Memory B cell (primary cell): ENCODE measurements around the gene ZBTB48.

Source experiments
- ATAC-seq: fragments of 150-1000 bp; cut with Tn5 transposase; 2 replicates; pipeline ENCODE4 v1.10.0; 2021; ENCODE audit warnings: low read depth, mild to moderate bottlenecking, moderate library complexity
- DNase-seq, 2 donors: peaks; one replicate each; pipeline ENCODE4 v3.0.0; 2022; ENCODE audit warnings: low spot score in 2 of 2
- H3K27ac Mint-ChIP-seq: one replicate; pipeline ENCODE4 v1.8.0; 2022; ENCODE audit warnings: mild to moderate bottlenecking, moderate library complexity, mixed read lengths
- H3K27me3 Mint-ChIP-seq: one replicate; pipeline ENCODE4 v1.8.0; 2022; ENCODE audit warnings: mixed read lengths
- H3K36me3 Mint-ChIP-seq: one replicate; pipeline ENCODE4 v1.8.0; 2022; ENCODE audit warnings: mild to moderate bottlenecking, mixed read lengths
- H3K4me1 Mint-ChIP-seq: one replicate; pipeline ENCODE4 v1.8.0; 2022; ENCODE audit warnings: mixed read lengths
- H3K4me3 Mint-ChIP-seq: one replicate; pipeline ENCODE4 v1.8.0; 2022; ENCODE audit warnings: mild to moderate bottlenecking, moderate library complexity, mixed read lengths
- H3K9me3 Mint-ChIP-seq: one replicate; pipeline ENCODE4 v1.8.0; 2022; ENCODE audit warnings: mixed read lengths

Gene ZBTB48

GRCh38 chr1:6601923-6602668 lies 22.3 kb downstream of the ZBTB48 start:
- peak overlapping the region; percentile 97 for H3K4me3 Mint-ChIP-seq
- no peaks in the 10 kb centered on the region for H3K9me3 Mint-ChIP-seq
- peak overlapping the region; percentile 94 for H3K27ac Mint-ChIP-seq
- no peaks in the 10 kb centered on the region for H3K36me3 Mint-ChIP-seq
- ATAC-seq (peak; percentile 25), DNase-seq (peak in 1 of 2 donors; percentile 44)
- no peaks in the 10 kb centered on the region for H3K27me3 Mint-ChIP-seq
- H3K4me1 Mint-ChIP-seq = peaks cover 13% of the 10 kb centered on the region

- Mint-ChIP-seq H3K4me1 (peaks cover 13% of the 10 kb centered on the region), H3K36me3 (no peaks in the 10 kb centered on the region), H3K27me3 (no peaks in the 10 kb centered on the region), H3K27ac (peak within 1 kb of the TSS; percentile 94), H3K9me3 (no peaks in the 10 kb centered on the region), H3K4me3 (peak within 1 kb of the TSS; percentile 97)
- DNase-seq = peak; percentile 65 to 77
- peak; percentile 64 for ATAC-seq
Observed at GRCh38 chr1:6602669-6603237, 23.0 kb downstream of the ZBTB48 start, which contains the start of gene KLHL21. Gene KLHL21 (minus strand): TSS chr1:6602869. CDS start chr1:6602817, 52 bp downstream.

GRCh38 chr1:6603238-6603914 lies 23.6 kb downstream of the ZBTB48 start:
- no peaks in the 10 kb centered on the region for H3K27me3 Mint-ChIP-seq
- peaks cover 13% of the 10 kb centered on the region for H3K4me1 Mint-ChIP-seq
- peak; percentile 59 for ATAC-seq
- H3K4me3 Mint-ChIP-seq = peak overlapping the region; percentile 90
- H3K9me3 Mint-ChIP-seq = no peaks in the 10 kb centered on the region
- no peaks in the 10 kb centered on the region for H3K36me3 Mint-ChIP-seq
- DNase-seq = peak; percentile 54 to 65
- H3K27ac Mint-ChIP-seq = peak overlapping the region; percentile 94

- no peak for DNase-seq
- H3K4me3 Mint-ChIP-seq = peak overlapping the region; percentile 90
- ATAC-seq = no peak
- H3K27me3 Mint-ChIP-seq = no peaks in the 10 kb centered on the region
- peaks cover 13% of the 10 kb centered on the region for H3K4me1 Mint-ChIP-seq
- H3K36me3 Mint-ChIP-seq = no peaks in the 10 kb centered on the region
- peak overlapping the region; percentile 94 for H3K27ac Mint-ChIP-seq
- H3K9me3 Mint-ChIP-seq = no peaks in the 10 kb centered on the region
Observed at GRCh38 chr1:6603915-6604558, 24.2 kb downstream of the ZBTB48 start.

GRCh38 chr1:6612641-6613360 lies 33.0 kb downstream of the ZBTB48 start:
- H3K4me3 Mint-ChIP-seq = peak overlapping the region; percentile 90
- no peaks in the 10 kb centered on the region for H3K27me3 Mint-ChIP-seq
- DNase-seq (peak in 1 of 2 donors; percentile 24), ATAC-seq (peak; percentile 35)
- peak overlapping the region; percentile 81 for H3K27ac Mint-ChIP-seq
- H3K9me3 Mint-ChIP-seq = no peaks in the 10 kb centered on the region
- peaks cover 10% of the 10 kb centered on the region for H3K4me1 Mint-ChIP-seq
- H3K36me3 Mint-ChIP-seq = no peaks in the 10 kb centered on the region

- H3K4me3 Mint-ChIP-seq = peak within 1 kb of the TSS; percentile 90
- no peaks in the 10 kb centered on the region for H3K9me3 Mint-ChIP-seq
- peaks cover 10% of the 10 kb centered on the region for H3K4me1 Mint-ChIP-seq
- no peaks in the 10 kb centered on the region for H3K36me3 Mint-ChIP-seq
- ATAC-seq (peak; percentile 92), DNase-seq (peak; percentile 97 to 100)
- H3K27ac Mint-ChIP-seq = peak within 1 kb of the TSS; percentile 81
- H3K27me3 Mint-ChIP-seq = no peaks in the 10 kb centered on the region
Observed at GRCh38 chr1:6613361-6614018, 33.7 kb downstream of the ZBTB48 start, which contains the start of gene PHF13. Gene PHF13 (plus strand): TSS chr1:6613731. CDS start chr1:6614067, 336 bp downstream.

- Mint-ChIP-seq H3K4me1 (peaks cover 10% of the 10 kb centered on the region), H3K27ac (no peak overlapping the region), H3K9me3 (no peaks in the 10 kb centered on the region), H3K36me3 (no peaks in the 10 kb centered on the region), H3K27me3 (no peaks in the 10 kb centered on the region), H3K4me3 (peak overlapping the region; percentile 90)
- DNase-seq = peak; percentile 26 to 44
- ATAC-seq = no peak
Observed at GRCh38 chr1:6614019-6614928, 34.5 kb downstream of the ZBTB48 start.

- Mint-ChIP-seq H3K4me1 (peaks cover 10% of the 10 kb centered on the region), H3K36me3 (peaks cover 2% of the 10 kb centered on the region), H3K4me3 (peak overlapping the region; percentile 70), H3K27me3 (no peaks in the 10 kb centered on the region), H3K27ac (no peak overlapping the region), H3K9me3 (no peaks in the 10 kb centered on the region)
- no peak for ATAC-seq
- peak in 1 of 2 donors; percentile 35 for DNase-seq
Observed at GRCh38 chr1:6614929-6615785, 35.4 kb downstream of the ZBTB48 start.

- no peaks in the 10 kb centered on the region for H3K9me3 Mint-ChIP-seq
- H3K27me3 Mint-ChIP-seq = no peaks in the 10 kb centered on the region
- ATAC-seq (no peak), DNase-seq (no peak)
- no peak overlapping the region for H3K27ac Mint-ChIP-seq
- no peak overlapping the region for H3K4me3 Mint-ChIP-seq
- H3K4me1 Mint-ChIP-seq = peaks cover 9% of the 10 kb centered on the region
- peaks cover 5% of the 10 kb centered on the region for H3K36me3 Mint-ChIP-seq
Observed at GRCh38 chr1:6619045-6619444, 39.3 kb downstream of the ZBTB48 start.

- no peak for ATAC-seq
- H3K36me3 Mint-ChIP-seq = peaks cover 5% of the 10 kb centered on the region
Observed at GRCh38 chr1:6621429-6622391, 41.9 kb downstream of the ZBTB48 start.

More at GRCh38 chr1:6621429-6622391, 41.9 kb downstream of the ZBTB48 start:
- Mint-ChIP-seq H3K9me3 (no peaks in the 10 kb centered on the region), H3K27me3 (no peaks in the 10 kb centered on the region), H3K4me1 (peaks cover 10% of the 10 kb centered on the region), H3K27ac (no peak overlapping the region), H3K4me3 (no peak overlapping the region)
- DNase-seq = no peak
